Measurements from ENCODE around the gene DENND2D.
A peak's percentile ranks its signal among the peaks of the same experiment; 100 is the strongest.

The DENND2D gene

GRCh38 chr1:111141245-111142220, 58.9 kb downstream of the DENND2D start:
- DNase-seq (ENCODE audit: low read depth in 2 of 2, low spot score in 1 of 2): no peak

- DNase-seq (ENCODE audit: low read depth in 2 of 2, low spot score in 1 of 2): no peak
Observed at GRCh38 chr1:111140680-111140967, 59.8 kb downstream of the DENND2D start.

GRCh38 chr1:111139956-111140679, 60.3 kb downstream of the DENND2D start, which contains the start of the genes CEPT1 and DRAM2:
CEPT1 (plus strand) TSS chr1:111140223; CDS start chr1:111147715, 7,492 bp downstream.
DRAM2 (minus strand) TSS chr1:111140093; CDS start chr1:111131554, 8,539 bp downstream.
- DNase-seq (ENCODE audit: low read depth in 2 of 2, low spot score in 1 of 2): peak; percentile 81 to 84

GRCh38 chr1:111139324-111139955, 61.0 kb downstream of the DENND2D start:
- DNase-seq (ENCODE audit: low read depth in 2 of 2, low spot score in 1 of 2): peak in 1 of 2 donors; percentile 12
